Choroid plexus epithelial cell (primary cell): Measurements from ENCODE around the gene TTL.
"Not testable (repeated sequence)": the region's sequence is repeated elsewhere in the genome, so short reads cannot be mapped to it uniquely, and the experiment has no call there.

ENCODE experiments used
- DNase-seq: peaks from one replicate; pipeline ENCODE4 v3.0.0-alpha.2; 2010; ENCODE audit warnings: low read depth
- H3K4me3 ChIP-seq: 2 replicates; pipeline ENCODE4 v1.5.1; 2011; ENCODE audit warnings: low read depth, mild to moderate bottlenecking, control low read depth, low read length, moderate library complexity
- CTCF ChIP-seq: conservative IDR thresholded peaks from 2 replicates; pipeline ENCODE4 v1.5.1; 2011; ENCODE audit warnings: low read depth, mild to moderate bottlenecking, control low read depth, inconsistent platforms, low read length, moderate library complexity

TTL gene

GRCh38 chr2:112547333-112547732 lies 65.4 kb downstream of the TTL start:
- peak; percentile 92 for DNase-seq
- no peak overlapping the region for H3K4me3 ChIP-seq
- TF ChIP-seq CTCF: no peak

GRCh38 chr2:112548980-112549379 lies 67.0 kb downstream of the TTL start:
- no peak for TF ChIP-seq CTCF
- DNase-seq: no peak

GRCh38 chr2:112566104-112566503 lies 84.1 kb downstream of the TTL start:
- DNase-seq: no peak
- TF ChIP-seq CTCF: no peak
- H3K4me3 ChIP-seq: no peak overlapping the region

More at GRCh38 chr2:112548980-112549379, 67.0 kb downstream of the TTL start:
- no peak overlapping the region for H3K4me3 ChIP-seq

- DNase-seq: not testable (repeated sequence)
Measured at GRCh38 chr2:112566508-112566907, 84.6 kb downstream of the TTL start.

GRCh38 chr2:112572005-112572404 lies 90.0 kb downstream of the TTL start:
- no peak for TF ChIP-seq CTCF
- DNase-seq: no peak
- no peak overlapping the region for H3K4me3 ChIP-seq

More at GRCh38 chr2:112566508-112566907, 84.6 kb downstream of the TTL start:
- not testable (repeated sequence) for H3K4me3 ChIP-seq

- DNase-seq: peak; percentile 64
- no peak overlapping the region for H3K4me3 ChIP-seq
- peak; percentile 50 for TF ChIP-seq CTCF
Measured at GRCh38 chr2:112577756-112578155, 95.8 kb downstream of the TTL start.

- DNase-seq: peak; percentile 87
- peak; percentile 6 for TF ChIP-seq CTCF
- no peak overlapping the region for H3K4me3 ChIP-seq
Measured at GRCh38 chr2:112579241-112579640, 97.3 kb downstream of the TTL start.

- no peak for TF ChIP-seq CTCF
- DNase-seq: no peak
Measured at GRCh38 chr2:112580084-112580483, 98.1 kb downstream of the TTL start.

More at GRCh38 chr2:112580084-112580483, 98.1 kb downstream of the TTL start:
- H3K4me3 ChIP-seq: no peak overlapping the region
